22Rv1 (cell line): ENCODE results near the gene RAB31.

Source experiments
- H3K27ac ChIP-seq: fragments of 450-650 bp; 2 replicates; pipeline ENCODE4 v1.5.1; 2017
- CTCF ChIP-seq: fragments of 450-650 bp; IDR thresholded peaks from 2 replicates; pipeline ENCODE4 v1.5.1; 2017; ENCODE audit warnings: mild to moderate bottlenecking
- ZFX ChIP-seq: fragments of 450-650 bp; IDR thresholded peaks from 2 replicates; pipeline ENCODE4 v1.6.1; 2017; ENCODE audit warnings: antibody characterized with exemption, borderline replicate concordance

The RAB31 gene

GRCh38 chr18:9694952-9695495 is 13.1 kb upstream of the RAB31 start:
- no peak for TF ChIP-seq CTCF
- TF ChIP-seq ZFX, result no peak
- no peak overlapping the region for H3K27ac ChIP-seq

- no peak overlapping the region for H3K27ac ChIP-seq
- no peak for TF ChIP-seq CTCF
- TF ChIP-seq ZFX, result no peak
Observed at GRCh38 chr18:9695605-9696004, 12.5 kb upstream of the RAB31 start.

GRCh38 chr18:9696112-9696511 is 12.0 kb upstream of the RAB31 start:
- TF ChIP-seq ZFX (no peak), CTCF (no peak)
- H3K27ac ChIP-seq, result no peak overlapping the region

GRCh38 chr18:9696701-9697100 is 11.4 kb upstream of the RAB31 start:
- H3K27ac ChIP-seq, result no peak overlapping the region
- TF ChIP-seq ZFX (no peak), CTCF (no peak)

- TF ChIP-seq CTCF (no peak), ZFX (no peak)
- no peak overlapping the region for H3K27ac ChIP-seq
Observed at GRCh38 chr18:9697121-9697520, 11.0 kb upstream of the RAB31 start.

GRCh38 chr18:9698497-9698896 is 9.6 kb upstream of the RAB31 start:
- TF ChIP-seq CTCF (no peak), ZFX (no peak)
- no peak overlapping the region for H3K27ac ChIP-seq

- no peak overlapping the region for H3K27ac ChIP-seq
- TF ChIP-seq CTCF, result no peak
- TF ChIP-seq ZFX, result no peak
Observed at GRCh38 chr18:9700261-9700796, 7.8 kb upstream of the RAB31 start.
